PC-3 (cell line): ENCODE measurements around the gene FBXO7. TPM values are rescaled to one million over a fixed set of nuclear protein-coding genes. Genes with fewer than 3 reads are reported as not detected.
A peak's percentile ranks its signal among the peaks of the same experiment; 100 is the strongest.

Source experiments
- ATAC-seq: fragments of 200-7000 bp; cut with Tn5 transposase; 2 replicates; pipeline ENCODE4 v1.9.1; 2020; ENCODE audit warnings: mild to moderate bottlenecking, moderate library complexity
- BruUV-seq: library from RNA; stranded (reverse); fragments of 400-500 nt; replicated peaks from 2 replicates; lab custom pipeline; 2021; lab: Mats Ljungman, UMichigan
- CTCF ChIA-PET: fragments of 300-600 bp; sonication (Branson Sonifier 250); formaldehyde crosslinking; loops from one replicate; lab custom pipeline; 2022; ENCODE audit warnings: antibody characterized with exemption; lab: Charles Lee
- POLR2A ChIA-PET: fragments of 300-600 bp; sonication (Branson Sonifier 250); formaldehyde crosslinking; loops from one replicate; lab custom pipeline; 2022; ENCODE audit warnings: antibody characterized with exemption; ENCODE audit not compliant: unreplicated experiment; lab: Charles Lee
- DNase-seq: peaks from one replicate; pipeline ENCODE4 v3.0.0-alpha.2; 2015
- H2AFZ ChIP-seq: fragments of 300-600 bp; sonication (generic); 2 replicates; pipeline ENCODE4 v1.6.0; 2016; ENCODE audit warnings: antibody characterized with exemption, low read length
- H3F3A ChIP-seq: fragments of 300-600 bp; sonication (generic); one replicate; pipeline ENCODE4 v1.6.0; 2017; ENCODE audit warnings: antibody characterized with exemption, low read length, control low read depth, mild to moderate bottlenecking; ENCODE audit not compliant: unreplicated experiment
- H3K27ac ChIP-seq: fragments of 300-600 bp; sonication (generic); 2 replicates; pipeline ENCODE4 v1.5.1; 2016; ENCODE audit warnings: mild to moderate bottlenecking, low read length
- H3K27me3 ChIP-seq: fragments of 300-600 bp; sonication (generic); 2 replicates; pipeline ENCODE4 v1.6.1; 2016; ENCODE audit warnings: low read length, mixed read lengths
- H3K36me3 ChIP-seq: fragments of 300-600 bp; sonication (generic); 2 replicates; pipeline ENCODE4 v1.6.1; 2016; ENCODE audit warnings: low read depth, mixed run types, low read length, mixed read lengths
- H3K4me1 ChIP-seq: fragments of 300-600 bp; sonication (generic); 2 replicates; pipeline ENCODE4 v1.5.1; 2016; ENCODE audit warnings: low read length; ENCODE audit not compliant: insufficient read depth
- H3K4me2 ChIP-seq: fragments of 300-600 bp; sonication (generic); 2 replicates; pipeline ENCODE4 v1.6.0; 2016; ENCODE audit warnings: low read length
- H3K4me3 ChIP-seq: fragments of 300-600 bp; sonication (generic); 2 replicates; pipeline ENCODE4 v1.5.1; 2016; ENCODE audit warnings: mild to moderate bottlenecking, low read length, mixed read lengths
- H3K79me2 ChIP-seq: fragments of 300-600 bp; sonication (generic); 2 replicates; pipeline ENCODE4 v1.6.1; 2017; ENCODE audit warnings: low read length, mixed read lengths
- H3K9ac ChIP-seq: fragments of 300-600 bp; sonication (generic); 2 replicates; pipeline ENCODE4 v1.6.0; 2016; ENCODE audit warnings: mild to moderate bottlenecking, low read length
- H3K9me2 ChIP-seq: fragments of 300-600 bp; sonication (generic); replicated peaks from 2 replicates; pipeline ENCODE4 v1.6.1; 2016; ENCODE audit warnings: mixed run types, low read length, mixed read lengths
- H3K9me3 ChIP-seq: fragments of 300-600 bp; sonication (generic); 2 replicates; pipeline ENCODE4 v1.6.1; 2016; ENCODE audit warnings: low read length, mixed read lengths
- H4K20me1 ChIP-seq: fragments of 300-600 bp; sonication (generic); 2 replicates; pipeline ENCODE4 v1.6.1; 2016; ENCODE audit warnings: low read length, mixed read lengths
- EZH2 ChIP-seq: fragments of 300-600 bp; sonication (generic); IDR thresholded peaks from one replicate; pipeline ENCODE4 v1.6.1; 2017; ENCODE audit warnings: antibody characterized with exemption, mild to moderate bottlenecking, low read length; ENCODE audit not compliant: unreplicated experiment
- EZH2phosphoT487 ChIP-seq: fragments of 300-600 bp; sonication (generic); IDR thresholded peaks from 2 replicates; pipeline ENCODE4 v1.6.1; 2018; ENCODE audit warnings: mild to moderate bottlenecking, antibody characterized with exemption, low read length, borderline replicate concordance
- intact Hi-C: fragments of 100-400 bp; cut with micrococcal nuclease; formaldehyde crosslinking; loops from 2 replicates; pipeline ENCODE4 v1.9.0; 2023
- total RNA-seq: library from RNA; depleted of rRNA; stranded (reverse); fragments of >200 nt; gene quantifications from 2 replicates; pipeline ENCODE4 v1.2.3, GENCODE V29; 2014
- TF ChIP-seq, protein P1 (sequence below): fragments of 300-600 bp; sonication (generic); conservative IDR thresholded peaks from 2 replicates; pipeline ENCODE4 v1.5.1; 2017; ENCODE audit warnings: antibody characterized with exemption, low read depth, mild to moderate bottlenecking, low read length

FBXO7 gene
- total RNA-seq, 1 experiment from 2014 or later: 43.6 TPM

DNA sequence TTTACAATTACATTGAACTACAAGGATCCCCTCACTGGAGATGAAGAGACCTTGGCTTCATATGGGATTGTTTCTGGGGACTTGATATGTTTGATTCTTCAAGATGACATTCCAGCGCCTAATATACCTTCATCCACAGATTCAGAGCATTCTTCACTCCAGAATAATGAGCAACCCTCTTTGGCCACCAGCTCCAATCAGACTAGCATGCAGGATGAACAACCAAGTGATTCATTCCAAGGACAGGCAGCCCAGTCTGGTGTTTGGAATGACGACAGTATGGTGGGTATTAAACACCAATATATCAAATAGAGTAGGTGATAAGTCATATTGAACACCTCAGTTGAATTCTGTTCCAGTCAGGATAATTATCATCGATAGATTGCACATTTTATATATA is 4.4 kb downstream of the FBXO7 start:
- ChIA-PET CTCF (no interaction called here), POLR2A (no interaction called here)
- no peak for ATAC-seq
- Histone ChIP-seq H3K9me3 (no peaks in the 10 kb centered on the region), H4K20me1 (peaks cover 50% of the 10 kb centered on the region), H3K27me3 (no peaks in the 10 kb centered on the region), H3K4me1 (peaks cover 26% of the 10 kb centered on the region), H3K9ac (no peak overlapping the region), H2AFZ (no peak overlapping the region), H3F3A (no peaks in the 10 kb centered on the region), H3K9me2 (no peaks in the 10 kb centered on the region), H3K27ac (no peak overlapping the region), H3K4me2 (no peak overlapping the region), H3K4me3 (no peak overlapping the region), H3K36me3 (peaks cover 3% of the 10 kb centered on the region; the same call in 1 of the 2 replicates), H3K79me2 (peaks cover 91% of the 10 kb centered on the region)
- TF ChIP-seq, protein P1, sequence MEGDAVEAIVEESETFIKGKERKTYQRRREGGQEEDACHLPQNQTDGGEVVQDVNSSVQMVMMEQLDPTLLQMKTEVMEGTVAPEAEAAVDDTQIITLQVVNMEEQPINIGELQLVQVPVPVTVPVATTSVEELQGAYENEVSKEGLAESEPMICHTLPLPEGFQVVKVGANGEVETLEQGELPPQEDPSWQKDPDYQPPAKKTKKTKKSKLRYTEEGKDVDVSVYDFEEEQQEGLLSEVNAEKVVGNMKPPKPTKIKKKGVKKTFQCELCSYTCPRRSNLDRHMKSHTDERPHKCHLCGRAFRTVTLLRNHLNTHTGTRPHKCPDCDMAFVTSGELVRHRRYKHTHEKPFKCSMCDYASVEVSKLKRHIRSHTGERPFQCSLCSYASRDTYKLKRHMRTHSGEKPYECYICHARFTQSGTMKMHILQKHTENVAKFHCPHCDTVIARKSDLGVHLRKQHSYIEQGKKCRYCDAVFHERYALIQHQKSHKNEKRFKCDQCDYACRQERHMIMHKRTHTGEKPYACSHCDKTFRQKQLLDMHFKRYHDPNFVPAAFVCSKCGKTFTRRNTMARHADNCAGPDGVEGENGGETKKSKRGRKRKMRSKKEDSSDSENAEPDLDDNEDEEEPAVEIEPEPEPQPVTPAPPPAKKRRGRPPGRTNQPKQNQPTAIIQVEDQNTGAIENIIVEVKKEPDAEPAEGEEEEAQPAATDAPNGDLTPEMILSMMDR: no peak
- no peak for TF ChIP-seq EZH2phosphoT487
- no peak for TF ChIP-seq EZH2
- no peak for DNase-seq
- no TSS peak for BruUV-seq
- intact Hi-C loops: loop anchor here (10.0 kb wide), 1 partner anchor 274 kb away; the partner anchor contains the start of gene RFPL2

DNA sequence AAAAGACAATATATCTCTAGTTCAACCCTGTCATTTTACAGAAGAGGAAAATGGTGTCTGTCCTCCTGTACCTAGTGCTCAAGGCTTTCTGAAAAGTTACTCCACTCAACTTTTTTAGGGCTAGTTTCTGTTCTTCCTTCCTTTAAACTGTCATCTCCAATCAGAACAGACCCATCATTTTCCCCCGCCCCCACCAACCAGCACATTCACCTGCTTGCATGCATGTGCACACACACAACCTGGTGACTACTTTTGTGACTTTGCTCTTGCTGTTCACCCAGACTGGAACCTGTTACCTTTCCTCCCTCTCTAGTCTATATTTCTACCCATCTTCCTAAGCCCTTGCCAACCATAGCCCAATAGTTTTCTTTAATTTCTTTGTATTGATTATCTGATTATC is 5.6 kb downstream of the FBXO7 start:
- Histone ChIP-seq H3K79me2 (peaks cover 90% of the 10 kb centered on the region), H3K36me3 (peaks cover 13% of the 10 kb centered on the region), H4K20me1 (peaks cover 50% of the 10 kb centered on the region), H3F3A (no peaks in the 10 kb centered on the region), H3K4me2 (no peak overlapping the region), H3K4me1 (peaks cover 25% of the 10 kb centered on the region), H3K9ac (no peak overlapping the region), H3K4me3 (no peak overlapping the region), H3K27ac (no peak overlapping the region), H3K9me3 (no peaks in the 10 kb centered on the region), H2AFZ (no peak overlapping the region), H3K27me3 (no peaks in the 10 kb centered on the region), H3K9me2 (no peaks in the 10 kb centered on the region)
- no TSS peak for BruUV-seq
- ATAC-seq (no peak), DNase-seq (no peak)
- no peak for TF ChIP-seq EZH2
- TF ChIP-seq EZH2phosphoT487: no peak
- TF ChIP-seq, protein P1: no peak
- ChIA-PET POLR2A (no interaction called here), CTCF (no interaction called here)
- intact Hi-C loops: no loop called here

DNA sequence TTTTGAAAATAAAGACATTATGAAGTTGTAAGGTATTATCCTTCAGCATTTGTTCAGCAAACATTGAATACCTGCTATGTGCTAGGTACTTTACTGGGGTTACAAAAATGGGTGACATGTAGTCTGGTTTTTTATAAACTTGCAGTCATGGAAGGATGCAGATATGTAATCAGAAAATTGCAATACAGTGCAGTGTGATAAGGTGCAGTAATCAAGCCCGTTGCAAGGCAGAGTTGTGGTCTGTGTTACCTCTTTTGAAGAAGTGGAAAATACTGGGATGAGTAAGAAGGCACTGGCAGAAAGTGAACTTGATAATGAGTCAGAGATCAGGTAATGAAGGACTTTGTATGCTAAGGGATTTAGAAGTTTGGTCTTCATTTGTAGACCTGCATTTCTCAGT is 8.1 kb downstream of the FBXO7 start:
- Histone ChIP-seq H3K9me3 (no peaks in the 10 kb centered on the region), H3K4me2 (no peak overlapping the region), H4K20me1 (peaks cover 28% of the 10 kb centered on the region), H3K27ac (no peak overlapping the region), H3K9ac (no peak overlapping the region), H3K27me3 (no peaks in the 10 kb centered on the region), H3K4me1 (peaks cover 15% of the 10 kb centered on the region; the same call in 1 of the 2 replicates), H2AFZ (no peak overlapping the region), H3K36me3 (peaks cover 31% of the 10 kb centered on the region), H3K79me2 (peaks cover 66% of the 10 kb centered on the region), H3F3A (no peaks in the 10 kb centered on the region), H3K9me2 (no peaks in the 10 kb centered on the region), H3K4me3 (no peak overlapping the region)
- intact Hi-C loops: no loop called here
- TF ChIP-seq EZH2 (no peak), EZH2phosphoT487 (no peak)
- TF ChIP-seq, protein P1: no peak
- CTCF ChIA-PET: no interaction called here
- POLR2A ChIA-PET: no interaction called here
- peak; percentile 25 for DNase-seq
- no TSS peak for BruUV-seq
- peak; percentile 70 for ATAC-seq
